ENCODE measurements around the gene AKAP6.
"Not testable (repeated sequence)": the region's sequence is repeated elsewhere in the genome, so short reads cannot be mapped to it uniquely, and the experiment has no call there.

Gene AKAP6

GRCh38 chr14:32364941-32365340, 35.8 kb downstream of the AKAP6 start:
- no peak overlapping the region; the same call in 1 of the 2 replicates for H3K27ac ChIP-seq
- TF ChIP-seq ZFX (IDR thresholded peaks at IDR 0.05), result no peak
- no peak for TF ChIP-seq CTCF (conservative IDR thresholded peaks at IDR 0.05)

GRCh38 chr14:32366256-32366879, 37.3 kb downstream of the AKAP6 start:
- H3K27ac ChIP-seq, result peak overlapping the region; percentile 37; the same call in 1 of the 2 replicates
- TF ChIP-seq CTCF (conservative IDR thresholded peaks at IDR 0.05) (peak; percentile 19), ZFX (IDR thresholded peaks at IDR 0.05) (no peak)

- TF ChIP-seq CTCF (conservative IDR thresholded peaks at IDR 0.05), result no peak
- TF ChIP-seq ZFX (IDR thresholded peaks at IDR 0.05), result no peak
- H3K27ac ChIP-seq, result no peak overlapping the region
Measured at GRCh38 chr14:32366986-32367385, 37.9 kb downstream of the AKAP6 start.

GRCh38 chr14:32367516-32367915, 38.4 kb downstream of the AKAP6 start:
- H3K27ac ChIP-seq, result no peak overlapping the region
- TF ChIP-seq ZFX (IDR thresholded peaks at IDR 0.05) (no peak), CTCF (conservative IDR thresholded peaks at IDR 0.05) (no peak)

GRCh38 chr14:32368107-32368506, 39.0 kb downstream of the AKAP6 start:
- no peak overlapping the region for H3K27ac ChIP-seq
- TF ChIP-seq ZFX (IDR thresholded peaks at IDR 0.05) (no peak), CTCF (conservative IDR thresholded peaks at IDR 0.05) (no peak)

GRCh38 chr14:32370714-32371113, 41.6 kb downstream of the AKAP6 start:
- TF ChIP-seq CTCF (conservative IDR thresholded peaks at IDR 0.05), result no peak
- no peak for TF ChIP-seq ZFX (IDR thresholded peaks at IDR 0.05)
- no peak overlapping the region for H3K27ac ChIP-seq

- H3K27ac ChIP-seq, result no peak overlapping the region
Measured at GRCh38 chr14:32372154-32372553, 43.1 kb downstream of the AKAP6 start.

GRCh38 chr14:32373174-32373573, 44.1 kb downstream of the AKAP6 start:
- H3K27ac ChIP-seq, result not testable (repeated sequence)

More at GRCh38 chr14:32372154-32372553, 43.1 kb downstream of the AKAP6 start:
- no peak for TF ChIP-seq ZFX (IDR thresholded peaks at IDR 0.05)
- TF ChIP-seq CTCF (conservative IDR thresholded peaks at IDR 0.05), result no peak
